ENCODE data around the gene RASGRP1. TPM values are rescaled to one million over a fixed set of nuclear protein-coding genes. Genes with fewer than 3 reads are reported as not detected.

Gene RASGRP1
- polyA plus RNA-seq, 1 of the 3 experiments (the other 2 are of a cell fraction) = 0.03 TPM

DNA sequence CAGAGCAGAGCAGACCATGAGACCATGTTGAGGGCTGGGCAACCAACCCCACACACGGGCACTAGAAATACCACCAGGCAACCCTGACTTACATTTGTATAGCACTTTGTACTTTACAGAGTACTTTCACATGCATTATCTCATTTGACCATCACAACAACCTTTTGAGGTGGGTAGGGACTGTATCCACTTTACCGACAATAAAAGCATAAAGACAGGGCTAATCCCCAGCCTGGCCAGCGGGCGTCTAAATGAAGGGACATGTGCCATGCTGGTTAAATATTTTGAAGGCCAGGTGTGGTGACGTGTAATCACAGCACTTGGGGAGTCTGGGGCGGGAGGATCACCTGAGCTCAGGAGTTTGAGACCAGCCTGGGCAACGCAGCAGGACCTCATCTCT lies 23.6 kb downstream of the RASGRP1 start:
- TF ChIP-seq ELF1 (IDR thresholded peaks at IDR 0.05) (no peak), EZH2phosphoT487 (IDR thresholded peaks at IDR 0.05; ENCODE audit: borderline replicate concordance, low read depth) (no peak)
- TF ChIP-seq, protein P1, sequence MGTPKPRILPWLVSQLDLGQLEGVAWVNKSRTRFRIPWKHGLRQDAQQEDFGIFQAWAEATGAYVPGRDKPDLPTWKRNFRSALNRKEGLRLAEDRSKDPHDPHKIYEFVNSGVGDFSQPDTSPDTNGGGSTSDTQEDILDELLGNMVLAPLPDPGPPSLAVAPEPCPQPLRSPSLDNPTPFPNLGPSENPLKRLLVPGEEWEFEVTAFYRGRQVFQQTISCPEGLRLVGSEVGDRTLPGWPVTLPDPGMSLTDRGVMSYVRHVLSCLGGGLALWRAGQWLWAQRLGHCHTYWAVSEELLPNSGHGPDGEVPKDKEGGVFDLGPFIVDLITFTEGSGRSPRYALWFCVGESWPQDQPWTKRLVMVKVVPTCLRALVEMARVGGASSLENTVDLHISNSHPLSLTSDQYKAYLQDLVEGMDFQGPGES (IDR thresholded peaks at IDR 0.05; ENCODE audit: low read depth, low read length) = no peak
- Histone ChIP-seq H3K9me2 (no peaks in the 10 kb centered on the region), H3K27me3 (ENCODE audit: insufficient read depth) (no peaks in the 10 kb centered on the region), H2AFZ (ENCODE audit: low read depth) (no peak overlapping the region), H3K79me2 (ENCODE audit: insufficient read depth) (no peaks in the 10 kb centered on the region), H3K4me3 (ENCODE audit: low read depth in 2 of 2, low read length in 1 of 2) (no peak overlapping the region), H3F3A (replicated peaks; ENCODE audit: insufficient read depth) (peaks cover 6% of the 10 kb centered on the region), H3K4me1 (ENCODE audit: control insufficient read depth in 1 of 2, insufficient read depth in 2 of 2, low read depth in 1 of 2, low read length in 1 of 2) (0 out of 4 replicates have a peak, but pooled peaks cover 0 to under 1% of the 10 kb centered on the region in 2 experiments), H3K36me3 (replicated peaks in 1 of 2; ENCODE audit: control insufficient read depth in 1 of 2, insufficient read depth in 2 of 2, low read length in 1 of 2) (no peaks in the 10 kb centered on the region), H3K27ac (ENCODE audit: low read depth in 2 of 2, low read length in 1 of 2) (no peak overlapping the region), H3K9ac (no peak overlapping the region), H3K9me3 (no peaks in the 10 kb centered on the region), H3K4me2 (no peak overlapping the region), H4K20me1 (ENCODE audit: insufficient read depth) (no peaks in the 10 kb centered on the region)
- ChIA-PET POLR2A (no interaction called here), CTCF (interaction anchor here (1.2 to 1.4 kb wide), 3 partner anchors 23 to 143 kb away, joined by 3 to 7 read pairs (median 4); partner anchors contain the start of gene RASGRP1)
- DNase-seq = no peak
- WGBS (ENCODE audit: low lambda C conversion rate) = 59% methylated on average over 7 of the region's 7 CpGs

DNA sequence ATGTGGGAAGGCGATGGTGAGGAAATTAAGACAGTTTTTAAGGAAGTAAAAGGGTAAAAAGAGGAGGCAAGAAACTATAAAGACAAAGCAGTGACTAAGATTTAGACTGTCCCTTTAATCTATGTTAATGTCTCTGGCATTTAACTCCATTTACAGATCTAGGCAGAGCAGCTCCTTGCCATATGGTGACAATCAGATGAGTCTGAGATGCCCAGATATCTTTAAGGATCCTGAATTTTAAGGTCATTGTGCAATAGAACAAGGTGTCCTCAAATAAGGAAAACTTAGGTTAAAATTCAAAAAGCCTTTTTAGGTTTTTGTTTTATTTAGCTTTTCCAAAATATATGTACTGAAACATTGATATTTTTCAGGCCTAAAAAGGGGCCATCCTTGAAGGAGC lies 24.1 kb downstream of the RASGRP1 start:
- Histone ChIP-seq H3K36me3 (replicated peaks in 1 of 2; ENCODE audit: control insufficient read depth in 1 of 2, insufficient read depth in 2 of 2, low read length in 1 of 2) (no peaks in the 10 kb centered on the region), H3K9ac (no peak overlapping the region), H4K20me1 (ENCODE audit: insufficient read depth) (no peaks in the 10 kb centered on the region), H3K9me2 (no peaks in the 10 kb centered on the region), H3K27ac (ENCODE audit: low read depth in 2 of 2, low read length in 1 of 2) (no peak overlapping the region), H3F3A (replicated peaks; ENCODE audit: insufficient read depth) (peaks cover 6% of the 10 kb centered on the region), H3K4me1 (ENCODE audit: control insufficient read depth in 1 of 2, insufficient read depth in 2 of 2, low read depth in 1 of 2, low read length in 1 of 2) (0 out of 4 replicates have a peak, but pooled peaks cover 0 to 4% of the 10 kb centered on the region in 2 experiments), H3K4me2 (no peak overlapping the region), H3K9me3 (no peaks in the 10 kb centered on the region), H2AFZ (ENCODE audit: low read depth) (no peak overlapping the region), H3K79me2 (ENCODE audit: insufficient read depth) (no peaks in the 10 kb centered on the region), H3K4me3 (ENCODE audit: low read depth in 2 of 2, low read length in 1 of 2) (no peak overlapping the region), H3K27me3 (ENCODE audit: insufficient read depth) (no peaks in the 10 kb centered on the region)
- no peak for TF ChIP-seq RAD21 (IDR thresholded peaks at IDR 0.05; ENCODE audit: low read length)
- no peak for TF ChIP-seq EP300 (IDR thresholded peaks at IDR 0.05; ENCODE audit: borderline replicate concordance in 1 of 2, low read depth in 1 of 2, low read length in 1 of 2)
- no peak for TF ChIP-seq MEF2A (IDR thresholded peaks at IDR 0.05; ENCODE audit: borderline replicate concordance, low read depth)
- TF ChIP-seq TCF12 (IDR thresholded peaks at IDR 0.05) = no peak
- TF ChIP-seq RXRA (IDR thresholded peaks at IDR 0.05; ENCODE audit: borderline replicate concordance, low read depth) = no peak
- TF ChIP-seq, protein P2, sequence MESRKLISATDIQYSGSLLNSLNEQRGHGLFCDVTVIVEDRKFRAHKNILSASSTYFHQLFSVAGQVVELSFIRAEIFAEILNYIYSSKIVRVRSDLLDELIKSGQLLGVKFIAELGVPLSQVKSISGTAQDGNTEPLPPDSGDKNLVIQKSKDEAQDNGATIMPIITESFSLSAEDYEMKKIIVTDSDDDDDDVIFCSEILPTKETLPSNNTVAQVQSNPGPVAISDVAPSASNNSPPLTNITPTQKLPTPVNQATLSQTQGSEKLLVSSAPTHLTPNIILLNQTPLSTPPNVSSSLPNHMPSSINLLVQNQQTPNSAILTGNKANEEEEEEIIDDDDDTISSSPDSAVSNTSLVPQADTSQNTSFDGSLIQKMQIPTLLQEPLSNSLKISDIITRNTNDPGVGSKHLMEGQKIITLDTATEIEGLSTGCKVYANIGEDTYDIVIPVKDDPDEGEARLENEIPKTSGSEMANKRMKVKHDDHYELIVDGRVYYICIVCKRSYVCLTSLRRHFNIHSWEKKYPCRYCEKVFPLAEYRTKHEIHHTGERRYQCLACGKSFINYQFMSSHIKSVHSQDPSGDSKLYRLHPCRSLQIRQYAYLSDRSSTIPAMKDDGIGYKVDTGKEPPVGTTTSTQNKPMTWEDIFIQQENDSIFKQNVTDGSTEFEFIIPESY (IDR thresholded peaks at IDR 0.05; ENCODE audit: borderline replicate concordance, low read depth) = no peak
- TF ChIP-seq JUND (IDR thresholded peaks at IDR 0.05) = no peak
- TF ChIP-seq, protein P3, sequence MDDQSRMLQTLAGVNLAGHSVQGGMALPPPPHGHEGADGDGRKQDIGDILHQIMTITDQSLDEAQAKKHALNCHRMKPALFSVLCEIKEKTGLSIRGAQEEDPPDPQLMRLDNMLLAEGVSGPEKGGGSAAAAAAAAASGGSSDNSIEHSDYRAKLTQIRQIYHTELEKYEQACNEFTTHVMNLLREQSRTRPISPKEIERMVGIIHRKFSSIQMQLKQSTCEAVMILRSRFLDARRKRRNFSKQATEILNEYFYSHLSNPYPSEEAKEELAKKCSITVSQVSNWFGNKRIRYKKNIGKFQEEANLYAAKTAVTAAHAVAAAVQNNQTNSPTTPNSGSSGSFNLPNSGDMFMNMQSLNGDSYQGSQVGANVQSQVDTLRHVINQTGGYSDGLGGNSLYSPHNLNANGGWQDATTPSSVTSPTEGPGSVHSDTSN (IDR thresholded peaks at IDR 0.05) = no peak
- no peak for TF ChIP-seq NRF1 (IDR thresholded peaks at IDR 0.05; ENCODE audit: low read depth, low read length)
- TF ChIP-seq, protein P4, sequence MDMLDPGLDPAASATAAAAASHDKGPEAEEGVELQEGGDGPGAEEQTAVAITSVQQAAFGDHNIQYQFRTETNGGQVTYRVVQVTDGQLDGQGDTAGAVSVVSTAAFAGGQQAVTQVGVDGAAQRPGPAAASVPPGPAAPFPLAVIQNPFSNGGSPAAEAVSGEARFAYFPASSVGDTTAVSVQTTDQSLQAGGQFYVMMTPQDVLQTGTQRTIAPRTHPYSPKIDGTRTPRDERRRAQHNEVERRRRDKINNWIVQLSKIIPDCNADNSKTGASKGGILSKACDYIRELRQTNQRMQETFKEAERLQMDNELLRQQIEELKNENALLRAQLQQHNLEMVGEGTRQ (IDR thresholded peaks at IDR 0.05; ENCODE audit: borderline replicate concordance, low read depth, low read length) = no peak
- no peak for TF ChIP-seq NFIC (IDR thresholded peaks at IDR 0.05; ENCODE audit: borderline replicate concordance)
- no peak for TF ChIP-seq YY1 (IDR thresholded peaks at IDR 0.05; ENCODE audit: low read depth)
- TF ChIP-seq EZH2phosphoT487 (IDR thresholded peaks at IDR 0.05; ENCODE audit: borderline replicate concordance, low read depth) = no peak
- no peak for TF ChIP-seq CHD2 (IDR thresholded peaks at IDR 0.05; ENCODE audit: low read length, partially characterized antibody)
- TF ChIP-seq GABPA (IDR thresholded peaks at IDR 0.05; ENCODE audit: low read depth) = no peak
- TF ChIP-seq FOXJ3 (CRISPR knock-in tag; IDR thresholded peaks at IDR 0.05) = no peak
- POLR2A ChIA-PET = no interaction called here
- DNase-seq = no peak
- CTCF ChIA-PET = interaction anchor here (1.4 kb wide), 1 partner anchor 24 kb away, joined by 4 read pairs; no protein-coding TSS in a partner anchor
- 79% methylated on average over 1 of the region's 1 CpG for WGBS (ENCODE audit: low lambda C conversion rate)

Data from SK-N-SH (cell line).